GM18519 (cell line): Measurements from ENCODE around the gene GRHL3.

Experiments used
- ATAC-seq: cut with Tn5 transposase; IDR thresholded peaks from one replicate; pipeline ENCODE4 v1.9.1; 2021; ENCODE audit warnings: mild to moderate bottlenecking, moderate library complexity; ENCODE audit not compliant: unreplicated experiment, low FRiP score

Gene GRHL3

DNA sequence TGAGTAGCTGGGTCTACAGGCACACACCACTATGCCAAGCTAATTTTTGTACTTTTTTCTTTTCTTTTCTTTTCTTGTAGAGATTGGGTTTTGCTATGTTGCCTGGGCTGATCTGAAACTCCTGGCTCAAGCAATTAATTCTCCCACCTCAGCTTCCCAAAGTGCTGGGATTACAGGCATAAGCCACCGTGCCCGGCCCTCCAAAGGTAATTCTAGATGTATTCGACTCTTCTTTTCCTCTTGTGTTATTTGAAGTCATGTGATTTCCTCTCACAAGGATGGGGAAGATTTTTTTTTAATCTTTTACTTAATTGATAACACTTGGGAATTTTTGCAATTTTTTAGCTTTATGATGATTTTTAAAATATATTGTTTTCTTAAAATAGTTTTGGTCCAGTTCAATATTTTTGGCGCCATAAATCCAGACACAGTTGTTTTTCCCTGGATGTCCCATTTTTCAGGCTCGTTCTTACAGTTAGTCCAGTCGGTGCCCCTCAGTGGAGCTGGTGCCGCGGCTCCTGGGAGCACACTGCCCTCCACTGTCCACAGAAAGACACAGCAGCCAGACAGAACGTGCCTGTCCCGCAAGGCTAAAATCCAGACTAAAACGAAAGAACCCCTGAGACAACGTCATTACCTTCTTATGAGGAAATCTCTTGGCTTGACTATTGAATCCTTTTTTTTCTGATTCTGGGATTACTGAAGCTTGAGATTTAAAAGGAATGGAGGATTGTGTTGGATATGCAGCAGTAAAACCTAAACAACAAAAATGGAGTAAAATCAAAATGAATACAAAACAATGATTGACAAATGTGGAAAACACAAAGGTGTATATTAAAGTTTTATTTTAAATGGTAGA is 72.0 kb downstream of the GRHL3 start:
- ATAC-seq: no peak

DNA sequence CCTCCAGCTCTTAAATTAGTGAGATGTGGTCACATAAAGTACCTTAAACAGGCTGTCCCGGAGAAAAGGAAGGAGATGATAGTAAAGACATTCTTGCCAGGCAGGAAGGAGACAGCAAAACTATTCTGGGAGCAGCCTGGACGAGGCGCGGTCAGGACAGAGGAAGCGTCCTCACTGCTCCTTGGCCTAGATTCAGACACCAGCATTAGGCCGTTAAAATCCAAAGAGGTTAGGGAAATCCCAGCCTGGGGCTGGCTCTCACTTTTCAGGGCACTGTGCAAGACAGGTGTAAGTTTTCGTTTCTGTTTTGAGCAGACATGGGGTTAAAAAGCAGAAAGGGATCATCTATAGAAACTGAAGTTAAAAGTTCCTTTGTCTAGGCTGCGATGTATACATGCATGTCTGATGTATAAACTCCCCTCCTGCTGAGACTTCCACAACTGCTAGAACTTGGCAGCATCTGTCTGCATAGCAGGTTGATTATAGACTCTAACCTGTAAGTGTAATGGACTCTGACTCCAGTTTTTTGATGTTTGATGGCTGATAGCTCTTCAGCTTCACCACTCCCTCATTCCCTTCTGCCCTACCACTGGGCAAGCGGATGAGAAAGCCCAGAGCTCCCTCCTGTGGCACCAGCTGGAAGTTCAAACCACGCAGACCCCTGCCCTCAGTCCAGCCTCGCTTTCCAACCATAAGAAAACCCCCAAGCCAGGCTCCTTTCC is 72.9 kb downstream of the GRHL3 start:
- ATAC-seq: peak; percentile 42

DNA sequence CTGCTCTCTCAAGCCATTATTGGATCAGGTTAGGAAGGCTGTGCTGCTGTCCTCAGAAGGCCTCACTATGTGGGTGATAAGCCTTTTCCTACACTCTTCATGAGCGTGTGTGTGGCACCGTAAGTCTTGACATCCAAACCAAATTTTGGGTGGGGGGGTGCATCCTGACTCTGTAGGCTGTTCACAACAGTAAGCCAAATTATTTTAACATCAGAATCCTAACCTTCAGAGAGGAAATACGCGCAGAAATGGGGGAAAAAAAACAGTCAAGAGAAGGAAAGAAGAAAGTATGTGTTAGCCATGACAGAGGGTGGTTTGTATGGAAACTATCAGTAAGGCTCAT is 73.4 kb downstream of the GRHL3 start:
- no peak for ATAC-seq

DNA sequence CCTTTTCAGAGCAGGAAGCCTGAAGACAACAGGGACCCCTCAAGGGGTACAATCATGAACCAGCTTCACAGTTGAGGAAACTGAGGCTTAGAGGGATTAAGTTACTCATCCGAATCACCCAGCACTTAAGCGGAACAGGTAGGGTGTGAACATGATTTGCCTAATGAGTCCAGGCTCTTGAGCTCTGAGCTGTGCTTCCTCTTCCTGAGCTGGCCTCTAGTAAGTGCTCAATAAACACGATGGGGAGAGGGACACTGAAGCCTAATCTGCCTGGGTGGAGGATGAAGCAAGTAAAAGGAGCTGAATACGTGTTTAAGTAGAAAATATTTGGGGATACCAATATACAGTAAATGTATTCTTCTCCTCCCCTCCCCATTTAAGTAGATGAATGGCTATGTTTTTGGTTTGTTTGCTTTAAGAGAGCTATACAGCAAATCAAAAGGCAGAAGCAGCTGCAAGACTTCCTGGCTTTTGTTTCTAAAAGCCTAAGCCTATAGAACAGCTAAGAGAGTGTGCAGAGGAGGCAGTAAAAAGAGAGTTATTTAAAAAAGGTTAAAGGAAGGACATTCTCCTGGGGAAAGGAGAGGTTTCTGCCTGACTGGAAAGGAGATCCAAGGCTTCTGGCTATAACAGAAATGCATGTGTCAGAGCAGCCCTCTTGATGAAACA is 74.0 kb downstream of the GRHL3 start:
- no peak for ATAC-seq

DNA sequence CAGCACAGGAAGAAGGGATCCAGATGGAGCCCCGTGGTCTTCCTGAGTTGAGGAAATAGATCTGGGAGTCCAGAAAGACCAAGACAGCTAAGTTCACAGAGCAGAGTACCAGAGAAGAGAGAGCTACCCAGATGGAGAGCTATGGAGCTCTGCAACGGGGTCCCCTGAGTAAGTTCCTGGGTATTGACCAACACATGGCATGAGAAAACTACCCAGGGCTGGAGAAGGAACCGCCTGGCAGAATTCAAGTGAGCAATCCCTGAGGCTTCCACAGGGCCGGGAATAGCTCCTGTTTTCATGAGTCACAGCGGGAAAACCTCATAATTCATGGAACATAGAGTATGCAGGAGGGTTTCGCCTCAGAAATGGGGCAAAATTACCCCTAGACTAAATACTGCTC is 74.7 kb downstream of the GRHL3 start:
- no peak for ATAC-seq

DNA sequence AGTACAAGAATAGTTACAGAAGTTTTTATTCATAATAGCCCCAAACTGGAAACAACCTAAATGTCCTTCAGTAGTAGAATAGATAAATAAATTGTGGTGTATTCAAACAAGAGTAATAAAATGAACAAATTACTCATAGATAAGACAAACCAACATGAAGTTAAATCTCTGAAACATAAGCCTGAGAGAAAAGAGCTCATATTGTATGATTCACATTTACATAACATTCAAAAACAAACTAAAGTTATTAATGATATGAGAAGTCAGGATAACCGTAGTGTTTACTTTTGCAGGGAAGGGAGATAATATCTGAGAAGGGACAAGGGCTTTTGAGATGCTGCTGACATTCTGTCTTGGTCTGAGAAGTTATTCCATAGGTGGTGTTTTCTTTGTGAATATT is 80.9 kb downstream of the GRHL3 start:
- no peak for ATAC-seq

DNA sequence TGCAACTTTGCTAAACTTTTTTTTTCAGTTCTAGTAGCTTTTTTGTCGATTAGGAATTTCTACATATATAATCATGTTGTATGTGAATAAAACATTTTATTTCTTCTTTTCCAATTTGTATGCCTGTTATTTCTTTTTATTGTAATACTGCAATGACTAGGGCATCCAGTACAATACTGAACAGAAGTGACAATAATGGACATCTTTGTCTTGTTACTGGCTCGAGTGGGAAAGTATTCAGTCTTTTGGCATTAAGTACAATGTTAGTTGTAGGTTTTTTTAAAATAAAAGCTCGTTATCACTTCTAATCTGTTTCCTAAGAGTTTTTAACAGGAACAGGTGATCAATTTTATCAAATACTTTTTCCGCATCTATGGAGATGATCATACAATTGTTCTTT is 84.6 kb downstream of the GRHL3 start:
- no peak for ATAC-seq
